Muscle layer of duodenum (tissue), 2 donors: ENCODE results near the gene SPDYE3.
"Not testable (repeated sequence)": the region's sequence is repeated elsewhere in the genome, so short reads cannot be mapped to it uniquely, and the experiment has no call there.

Experiments used
- H3K27ac ChIP-seq: one replicate; pipeline ENCODE4 v1.7.0; 2013; ENCODE audit warnings: mild to moderate bottlenecking, low read length
- H3K27me3 ChIP-seq: one replicate; pipeline ENCODE4 v1.7.0; 2013; ENCODE audit warnings: low read depth, mild to moderate bottlenecking, control low read depth, low read length
- H3K36me3 ChIP-seq, 2 donors: one replicate each; pipeline ENCODE4 v1.7.0; 2013; ENCODE audit warnings: low read length in 2 of 2, control low read depth in 1 of 2, mild to moderate bottlenecking in 1 of 2; ENCODE audit not compliant: insufficient read depth in 2 of 2, control insufficient read depth in 1 of 2
- H3K4me1 ChIP-seq, 2 donors: one replicate each; pipeline ENCODE4 v1.7.0; 2013; ENCODE audit warnings: low read length in 2 of 2, mild to moderate bottlenecking in 2 of 2, control low read depth in 1 of 2, moderate library complexity in 1 of 2; ENCODE audit not compliant: insufficient read depth in 2 of 2, control insufficient read depth in 1 of 2
- H3K4me3 ChIP-seq, 2 donors: one replicate each; pipeline ENCODE4 v1.7.0; 2013; ENCODE audit warnings: low read length in 2 of 2, low read depth in 1 of 2, mild to moderate bottlenecking in 1 of 2
- H3K9me3 ChIP-seq, 2 donors: one replicate each; pipeline ENCODE4 v1.7.0; 2013; ENCODE audit warnings: low read length in 2 of 2, control low read depth in 1 of 2, mild to moderate bottlenecking in 1 of 2; ENCODE audit not compliant: control insufficient read depth in 1 of 2
- donor health status: healthy.

The SPDYE3 gene

GRCh38 chr7:100338083-100338696 lies 30.7 kb downstream of the SPDYE3 start:
- H3K9me3 ChIP-seq, H3K27me3 ChIP-seq, H3K36me3 ChIP-seq, H3K4me3 ChIP-seq, H3K27ac ChIP-seq, H3K4me1 ChIP-seq: not testable (repeated sequence)

- H3K4me3 ChIP-seq, H3K27ac ChIP-seq, H3K4me1 ChIP-seq, H3K27me3 ChIP-seq, H3K9me3 ChIP-seq, H3K36me3 ChIP-seq: not testable (repeated sequence)
These were observed 33.8 kb downstream of the SPDYE3 start for GRCh38 chr7:100341286-100341685.

- Histone ChIP-seq H3K4me3 (no peak overlapping the region), H3K27ac (no peak overlapping the region), H3K36me3 (peaks cover 17 to 20% of the 10 kb centered on the region in 2 donors), H3K27me3 (no peaks in the 10 kb centered on the region), H3K9me3 (no peaks in the 10 kb centered on the region), H3K4me1 (peaks cover 0 to 4% of the 10 kb centered on the region in 2 donors)
These were observed 35.3 kb downstream of the SPDYE3 start for GRCh38 chr7:100342765-100343164.

- H3K4me1 ChIP-seq, H3K27ac ChIP-seq, H3K4me3 ChIP-seq, H3K27me3 ChIP-seq, H3K9me3 ChIP-seq: not testable (repeated sequence)
- H3K36me3 ChIP-seq, result peaks cover 24% of the 10 kb centered on the region in 2 donors
These were observed 36.6 kb downstream of the SPDYE3 start for GRCh38 chr7:100344124-100344559.

GRCh38 chr7:100344560-100345287 lies 37.2 kb downstream of the SPDYE3 start:
- not testable (repeated sequence) for H3K4me3 ChIP-seq, H3K27ac ChIP-seq, H3K4me1 ChIP-seq, H3K27me3 ChIP-seq, H3K9me3 ChIP-seq
- peaks cover 28% of the 10 kb centered on the region in 2 donors for H3K36me3 ChIP-seq

- H3K4me3 ChIP-seq, H3K9me3 ChIP-seq, H3K4me1 ChIP-seq, H3K27ac ChIP-seq, H3K27me3 ChIP-seq: not testable (repeated sequence)
- H3K36me3 ChIP-seq, result peaks cover 30 to 32% of the 10 kb centered on the region in 2 donors
These were observed 37.8 kb downstream of the SPDYE3 start for GRCh38 chr7:100345288-100345672.

- Histone ChIP-seq H3K27ac (no peak overlapping the region), H3K9me3 (no peaks in the 10 kb centered on the region), H3K36me3 (peaks cover 34 to 44% of the 10 kb centered on the region in 2 donors)
These were observed 39.4 kb downstream of the SPDYE3 start for GRCh38 chr7:100346921-100347320.

GRCh38 chr7:100348805-100349204 lies 41.3 kb downstream of the SPDYE3 start:
- Histone ChIP-seq H3K36me3 (peaks cover 36 to 53% of the 10 kb centered on the region in 2 donors), H3K27ac (no peak overlapping the region), H3K4me1 (peaks cover 0 to 4% of the 10 kb centered on the region in 2 donors), H3K4me3 (no peak overlapping the region), H3K27me3 (no peaks in the 10 kb centered on the region), H3K9me3 (no peaks in the 10 kb centered on the region)

More at GRCh38 chr7:100346921-100347320, 39.4 kb downstream of the SPDYE3 start:
- no peak overlapping the region for H3K4me3 ChIP-seq
- peaks cover 0 to 4% of the 10 kb centered on the region in 2 donors for H3K4me1 ChIP-seq
- no peaks in the 10 kb centered on the region for H3K27me3 ChIP-seq

- no peak overlapping the region for H3K27ac ChIP-seq
- peaks cover 0 to 1% of the 10 kb centered on the region in 2 donors for H3K4me1 ChIP-seq
- H3K27me3 ChIP-seq, result no peaks in the 10 kb centered on the region
- no peaks in the 10 kb centered on the region for H3K9me3 ChIP-seq
- no peak overlapping the region for H3K4me3 ChIP-seq
- H3K36me3 ChIP-seq, result peaks cover 45 to 60% of the 10 kb centered on the region in 2 donors
These were observed 42.3 kb downstream of the SPDYE3 start for GRCh38 chr7:100349757-100350156.

GRCh38 chr7:100351657-100352058 lies 44.2 kb downstream of the SPDYE3 start:
- no peaks in the 10 kb centered on the region for H3K27me3 ChIP-seq
- no peak overlapping the region for H3K4me3 ChIP-seq
- no peak overlapping the region for H3K27ac ChIP-seq
- H3K36me3 ChIP-seq, result peaks cover 55 to 74% of the 10 kb centered on the region in 2 donors
- H3K4me1 ChIP-seq, result no peaks in the 10 kb centered on the region
- no peaks in the 10 kb centered on the region for H3K9me3 ChIP-seq

- not testable (repeated sequence) for H3K4me3 ChIP-seq, H3K27me3 ChIP-seq, H3K9me3 ChIP-seq, H3K27ac ChIP-seq, H3K4me1 ChIP-seq
- peaks cover 50 to 74% of the 10 kb centered on the region in 2 donors for H3K36me3 ChIP-seq
These were observed 44.8 kb downstream of the SPDYE3 start for GRCh38 chr7:100352230-100352781.
